ENCODE measurements around the gene MSRB1. TPM values are rescaled to one million over a fixed set of nuclear protein-coding genes. Genes with fewer than 3 reads are reported as not detected.

Gene MSRB1
- total and polyA plus RNA-seq, 2 of the 8 experiments (the other 6 are each of a cell fraction or from before 2014, with no cell fraction given), result 28.2 to 51.4 TPM

DNA sequence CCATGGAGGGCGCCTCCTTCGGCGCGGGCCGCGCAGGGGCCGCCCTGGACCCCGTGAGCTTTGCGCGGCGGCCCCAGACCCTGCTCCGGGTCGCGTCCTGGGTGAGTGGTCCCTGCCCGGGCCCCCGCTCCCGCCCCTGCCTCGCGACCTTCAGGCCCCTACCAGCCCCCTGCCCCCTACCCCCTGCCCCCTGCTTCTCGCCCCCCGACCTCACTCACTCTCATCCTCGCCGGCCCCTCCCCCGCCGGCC, 47.0 kb upstream of the MSRB1 start (continued):
- TF ChIP-seq, protein P1, sequence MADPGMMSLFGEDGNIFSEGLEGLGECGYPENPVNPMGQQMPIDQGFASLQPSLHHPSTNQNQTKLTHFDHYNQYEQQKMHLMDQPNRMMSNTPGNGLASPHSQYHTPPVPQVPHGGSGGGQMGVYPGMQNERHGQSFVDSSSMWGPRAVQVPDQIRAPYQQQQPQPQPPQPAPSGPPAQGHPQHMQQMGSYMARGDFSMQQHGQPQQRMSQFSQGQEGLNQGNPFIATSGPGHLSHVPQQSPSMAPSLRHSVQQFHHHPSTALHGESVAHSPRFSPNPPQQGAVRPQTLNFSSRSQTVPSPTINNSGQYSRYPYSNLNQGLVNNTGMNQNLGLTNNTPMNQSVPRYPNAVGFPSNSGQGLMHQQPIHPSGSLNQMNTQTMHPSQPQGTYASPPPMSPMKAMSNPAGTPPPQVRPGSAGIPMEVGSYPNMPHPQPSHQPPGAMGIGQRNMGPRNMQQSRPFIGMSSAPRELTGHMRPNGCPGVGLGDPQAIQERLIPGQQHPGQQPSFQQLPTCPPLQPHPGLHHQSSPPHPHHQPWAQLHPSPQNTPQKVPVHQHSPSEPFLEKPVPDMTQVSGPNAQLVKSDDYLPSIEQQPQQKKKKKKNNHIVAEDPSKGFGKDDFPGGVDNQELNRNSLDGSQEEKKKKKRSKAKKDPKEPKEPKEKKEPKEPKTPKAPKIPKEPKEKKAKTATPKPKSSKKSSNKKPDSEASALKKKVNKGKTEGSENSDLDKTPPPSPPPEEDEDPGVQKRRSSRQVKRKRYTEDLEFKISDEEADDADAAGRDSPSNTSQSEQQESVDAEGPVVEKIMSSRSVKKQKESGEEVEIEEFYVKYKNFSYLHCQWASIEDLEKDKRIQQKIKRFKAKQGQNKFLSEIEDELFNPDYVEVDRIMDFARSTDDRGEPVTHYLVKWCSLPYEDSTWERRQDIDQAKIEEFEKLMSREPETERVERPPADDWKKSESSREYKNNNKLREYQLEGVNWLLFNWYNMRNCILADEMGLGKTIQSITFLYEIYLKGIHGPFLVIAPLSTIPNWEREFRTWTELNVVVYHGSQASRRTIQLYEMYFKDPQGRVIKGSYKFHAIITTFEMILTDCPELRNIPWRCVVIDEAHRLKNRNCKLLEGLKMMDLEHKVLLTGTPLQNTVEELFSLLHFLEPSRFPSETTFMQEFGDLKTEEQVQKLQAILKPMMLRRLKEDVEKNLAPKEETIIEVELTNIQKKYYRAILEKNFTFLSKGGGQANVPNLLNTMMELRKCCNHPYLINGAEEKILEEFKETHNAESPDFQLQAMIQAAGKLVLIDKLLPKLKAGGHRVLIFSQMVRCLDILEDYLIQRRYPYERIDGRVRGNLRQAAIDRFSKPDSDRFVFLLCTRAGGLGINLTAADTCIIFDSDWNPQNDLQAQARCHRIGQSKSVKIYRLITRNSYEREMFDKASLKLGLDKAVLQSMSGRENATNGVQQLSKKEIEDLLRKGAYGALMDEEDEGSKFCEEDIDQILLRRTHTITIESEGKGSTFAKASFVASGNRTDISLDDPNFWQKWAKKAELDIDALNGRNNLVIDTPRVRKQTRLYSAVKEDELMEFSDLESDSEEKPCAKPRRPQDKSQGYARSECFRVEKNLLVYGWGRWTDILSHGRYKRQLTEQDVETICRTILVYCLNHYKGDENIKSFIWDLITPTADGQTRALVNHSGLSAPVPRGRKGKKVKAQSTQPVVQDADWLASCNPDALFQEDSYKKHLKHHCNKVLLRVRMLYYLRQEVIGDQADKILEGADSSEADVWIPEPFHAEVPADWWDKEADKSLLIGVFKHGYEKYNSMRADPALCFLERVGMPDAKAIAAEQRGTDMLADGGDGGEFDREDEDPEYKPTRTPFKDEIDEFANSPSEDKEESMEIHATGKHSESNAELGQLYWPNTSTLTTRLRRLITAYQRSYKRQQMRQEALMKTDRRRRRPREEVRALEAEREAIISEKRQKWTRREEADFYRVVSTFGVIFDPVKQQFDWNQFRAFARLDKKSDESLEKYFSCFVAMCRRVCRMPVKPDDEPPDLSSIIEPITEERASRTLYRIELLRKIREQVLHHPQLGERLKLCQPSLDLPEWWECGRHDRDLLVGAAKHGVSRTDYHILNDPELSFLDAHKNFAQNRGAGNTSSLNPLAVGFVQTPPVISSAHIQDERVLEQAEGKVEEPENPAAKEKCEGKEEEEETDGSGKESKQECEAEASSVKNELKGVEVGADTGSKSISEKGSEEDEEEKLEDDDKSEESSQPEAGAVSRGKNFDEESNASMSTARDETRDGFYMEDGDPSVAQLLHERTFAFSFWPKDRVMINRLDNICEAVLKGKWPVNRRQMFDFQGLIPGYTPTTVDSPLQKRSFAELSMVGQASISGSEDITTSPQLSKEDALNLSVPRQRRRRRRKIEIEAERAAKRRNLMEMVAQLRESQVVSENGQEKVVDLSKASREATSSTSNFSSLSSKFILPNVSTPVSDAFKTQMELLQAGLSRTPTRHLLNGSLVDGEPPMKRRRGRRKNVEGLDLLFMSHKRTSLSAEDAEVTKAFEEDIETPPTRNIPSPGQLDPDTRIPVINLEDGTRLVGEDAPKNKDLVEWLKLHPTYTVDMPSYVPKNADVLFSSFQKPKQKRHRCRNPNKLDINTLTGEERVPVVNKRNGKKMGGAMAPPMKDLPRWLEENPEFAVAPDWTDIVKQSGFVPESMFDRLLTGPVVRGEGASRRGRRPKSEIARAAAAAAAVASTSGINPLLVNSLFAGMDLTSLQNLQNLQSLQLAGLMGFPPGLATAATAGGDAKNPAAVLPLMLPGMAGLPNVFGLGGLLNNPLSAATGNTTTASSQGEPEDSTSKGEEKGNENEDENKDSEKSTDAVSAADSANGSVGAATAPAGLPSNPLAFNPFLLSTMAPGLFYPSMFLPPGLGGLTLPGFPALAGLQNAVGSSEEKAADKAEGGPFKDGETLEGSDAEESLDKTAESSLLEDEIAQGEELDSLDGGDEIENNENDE (IDR thresholded peaks at IDR 0.05; ENCODE audit: insufficient replicate concordance, low read length), result no peak
- no peak for TF ChIP-seq ASH2L (IDR thresholded peaks at IDR 0.05; ENCODE audit: low read length)
- TF ChIP-seq, protein P2, sequence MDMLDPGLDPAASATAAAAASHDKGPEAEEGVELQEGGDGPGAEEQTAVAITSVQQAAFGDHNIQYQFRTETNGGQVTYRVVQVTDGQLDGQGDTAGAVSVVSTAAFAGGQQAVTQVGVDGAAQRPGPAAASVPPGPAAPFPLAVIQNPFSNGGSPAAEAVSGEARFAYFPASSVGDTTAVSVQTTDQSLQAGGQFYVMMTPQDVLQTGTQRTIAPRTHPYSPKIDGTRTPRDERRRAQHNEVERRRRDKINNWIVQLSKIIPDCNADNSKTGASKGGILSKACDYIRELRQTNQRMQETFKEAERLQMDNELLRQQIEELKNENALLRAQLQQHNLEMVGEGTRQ (IDR thresholded peaks at IDR 0.05; ENCODE audit: low read length), result no peak
- TF ChIP-seq CEBPB (IDR thresholded peaks at IDR 0.05; ENCODE audit: low read depth, low read length), result no peak
- no peak for TF ChIP-seq RXRA (IDR thresholded peaks at IDR 0.05; ENCODE audit: insufficient read depth, low read depth, low read length)
- no peak for TF ChIP-seq RBBP5 (IDR thresholded peaks at IDR 0.05; ENCODE audit: borderline replicate concordance, low read depth, low read length)

All from H1 (cell line).